HG03432 (cell line): ENCODE data around the gene ASCC3.

Experiments
- ATAC-seq: cut with Tn5 transposase; IDR thresholded peaks from one replicate; pipeline ENCODE4 v1.9.1; 2021; ENCODE audit warnings: mild to moderate bottlenecking, moderate library complexity; ENCODE audit not compliant: unreplicated experiment

ASCC3 gene

GRCh38 chr6:100730001-100730980, 150.8 kb downstream of the ASCC3 start:
- no peak for ATAC-seq

- ATAC-seq, result no peak
Observed at GRCh38 chr6:100726666-100727065, 154.5 kb downstream of the ASCC3 start.

GRCh38 chr6:100724696-100725095, 156.4 kb downstream of the ASCC3 start:
- ATAC-seq, result no peak

- ATAC-seq, result no peak
Observed at GRCh38 chr6:100724222-100724621, 156.9 kb downstream of the ASCC3 start.

GRCh38 chr6:100721256-100721655, 159.9 kb downstream of the ASCC3 start:
- ATAC-seq, result no peak

- ATAC-seq, result peak; percentile 73
Observed at GRCh38 chr6:100719883-100720682, 161.0 kb downstream of the ASCC3 start.

GRCh38 chr6:100712997-100713396, 168.1 kb downstream of the ASCC3 start:
- ATAC-seq, result no peak

- ATAC-seq, result no peak
Observed at GRCh38 chr6:100706491-100706890, 174.6 kb downstream of the ASCC3 start.

GRCh38 chr6:100704961-100705360, 176.2 kb downstream of the ASCC3 start:
- ATAC-seq, result no peak

- no peak for ATAC-seq
Observed at GRCh38 chr6:100701728-100702127, 179.4 kb downstream of the ASCC3 start.

- ATAC-seq, result no peak
Observed at GRCh38 chr6:100700009-100700408, 181.1 kb downstream of the ASCC3 start.

GRCh38 chr6:100695445-100695844, 185.7 kb downstream of the ASCC3 start:
- ATAC-seq, result no peak

- peak; percentile 45 for ATAC-seq
Observed at GRCh38 chr6:100693249-100693927, 187.7 kb downstream of the ASCC3 start.

- no peak for ATAC-seq
Observed at GRCh38 chr6:100691972-100692371, 189.2 kb downstream of the ASCC3 start.

- ATAC-seq, result no peak
Observed at GRCh38 chr6:100686216-100686615, 194.9 kb downstream of the ASCC3 start.

GRCh38 chr6:100685747-100686146, 195.4 kb downstream of the ASCC3 start:
- ATAC-seq, result no peak

- no peak for ATAC-seq
Observed at GRCh38 chr6:100680163-100680562, 201.0 kb downstream of the ASCC3 start.

- ATAC-seq, result no peak
Observed at GRCh38 chr6:100678027-100678426, 203.1 kb downstream of the ASCC3 start.

GRCh38 chr6:100677240-100677639, 203.9 kb downstream of the ASCC3 start:
- no peak for ATAC-seq

GRCh38 chr6:100673641-100674040, 207.5 kb downstream of the ASCC3 start:
- ATAC-seq, result no peak

- no peak for ATAC-seq
Observed at GRCh38 chr6:100671740-100672139, 209.4 kb downstream of the ASCC3 start.
